ENCODE data around the gene GSG1L.

GSG1L gene

DNA sequence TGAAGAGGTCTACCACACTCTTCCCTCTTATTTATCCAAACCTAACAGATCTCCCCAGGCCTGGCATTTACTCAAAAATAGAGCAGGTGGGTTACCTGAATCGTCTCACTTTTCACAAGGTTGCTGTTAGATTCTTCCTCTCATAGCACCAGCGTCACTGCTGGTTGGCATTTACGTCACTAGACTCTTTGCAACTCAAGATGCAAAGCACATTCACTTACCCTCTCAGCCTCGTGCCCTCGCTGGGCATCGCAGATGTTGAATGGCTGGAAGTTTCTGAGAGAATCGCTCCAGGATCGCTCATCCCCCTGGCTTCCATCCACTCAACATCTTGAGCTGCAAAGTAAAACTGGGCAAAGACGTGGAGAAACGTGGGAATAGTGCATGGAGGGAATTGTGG is 21.9 kb downstream of the GSG1L start:
- TF ChIP-seq, protein P1, sequence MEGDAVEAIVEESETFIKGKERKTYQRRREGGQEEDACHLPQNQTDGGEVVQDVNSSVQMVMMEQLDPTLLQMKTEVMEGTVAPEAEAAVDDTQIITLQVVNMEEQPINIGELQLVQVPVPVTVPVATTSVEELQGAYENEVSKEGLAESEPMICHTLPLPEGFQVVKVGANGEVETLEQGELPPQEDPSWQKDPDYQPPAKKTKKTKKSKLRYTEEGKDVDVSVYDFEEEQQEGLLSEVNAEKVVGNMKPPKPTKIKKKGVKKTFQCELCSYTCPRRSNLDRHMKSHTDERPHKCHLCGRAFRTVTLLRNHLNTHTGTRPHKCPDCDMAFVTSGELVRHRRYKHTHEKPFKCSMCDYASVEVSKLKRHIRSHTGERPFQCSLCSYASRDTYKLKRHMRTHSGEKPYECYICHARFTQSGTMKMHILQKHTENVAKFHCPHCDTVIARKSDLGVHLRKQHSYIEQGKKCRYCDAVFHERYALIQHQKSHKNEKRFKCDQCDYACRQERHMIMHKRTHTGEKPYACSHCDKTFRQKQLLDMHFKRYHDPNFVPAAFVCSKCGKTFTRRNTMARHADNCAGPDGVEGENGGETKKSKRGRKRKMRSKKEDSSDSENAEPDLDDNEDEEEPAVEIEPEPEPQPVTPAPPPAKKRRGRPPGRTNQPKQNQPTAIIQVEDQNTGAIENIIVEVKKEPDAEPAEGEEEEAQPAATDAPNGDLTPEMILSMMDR (IDR thresholded peaks at IDR 0.05) = no peak
- no peak overlapping the region for H3K27ac ChIP-seq
- H3K4me3 ChIP-seq = no peak overlapping the region
- DNase-seq (ENCODE audit: low spot score) = no peak

DNA sequence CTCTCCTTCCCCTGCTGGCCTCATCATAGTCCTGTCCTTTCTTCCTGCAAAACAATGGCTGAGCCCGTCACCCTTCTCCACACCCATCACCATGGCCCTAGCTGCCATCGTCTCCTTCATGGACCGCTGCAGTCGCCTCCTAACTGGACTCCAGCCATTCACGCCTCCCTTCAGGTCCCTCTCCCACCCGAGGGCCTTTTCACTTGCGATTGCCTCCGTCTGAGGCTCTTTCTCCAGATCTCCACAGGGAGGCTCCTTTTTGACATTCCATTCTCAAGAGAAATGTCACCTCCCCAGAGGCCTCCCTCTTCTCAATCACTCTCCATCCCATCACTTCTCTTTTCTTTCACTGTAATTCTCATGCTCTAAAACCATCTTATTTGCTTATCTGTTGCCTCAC is 23.5 kb downstream of the GSG1L start:
- H3K4me3 ChIP-seq = no peak overlapping the region
- TF ChIP-seq, protein P1 (IDR thresholded peaks at IDR 0.05) = no peak
- no peak overlapping the region for H3K27ac ChIP-seq
- DNase-seq (ENCODE audit: low spot score) = no peak

DNA sequence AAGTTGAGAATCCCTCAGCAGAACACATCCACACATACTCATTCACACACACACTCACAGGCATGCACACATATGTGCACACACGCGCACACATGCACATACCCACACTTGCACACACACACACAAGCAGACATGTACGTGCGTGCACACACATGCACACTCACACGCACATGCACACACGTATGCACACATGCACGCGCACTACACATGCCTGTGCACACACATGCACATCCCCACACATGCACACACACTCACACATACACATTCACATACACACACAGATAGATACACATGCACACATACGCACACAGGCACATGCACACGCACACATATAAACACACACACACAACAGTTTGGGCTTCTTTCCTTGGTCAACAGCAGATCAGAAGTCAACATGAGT is 24.0 kb downstream of the GSG1L start:
- Histone ChIP-seq H3K4me3 (no peak overlapping the region), H3K27ac (no peak overlapping the region)
- TF ChIP-seq, protein P1 (IDR thresholded peaks at IDR 0.05) = no peak
- no peak for DNase-seq (ENCODE audit: low spot score)

DNA sequence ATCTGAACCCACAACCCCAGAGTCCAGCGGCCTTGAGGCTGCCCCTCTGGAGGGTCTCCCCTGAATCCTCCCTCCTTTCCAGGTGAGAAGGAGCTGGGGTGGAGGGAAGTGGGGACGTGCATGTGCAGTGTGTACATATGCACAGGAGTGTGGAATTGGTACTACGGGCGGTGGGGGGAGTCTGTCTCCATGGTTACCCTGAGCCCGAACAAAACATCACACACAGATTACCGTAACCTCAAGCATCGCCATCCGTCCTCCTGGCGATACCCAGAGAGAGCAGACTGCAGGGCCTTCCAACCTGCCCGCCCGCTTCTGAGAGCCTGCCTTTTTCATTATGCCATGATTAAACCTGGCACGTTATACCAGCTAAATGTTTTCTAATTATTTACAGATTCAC is 25.1 kb downstream of the GSG1L start:
- no peak for DNase-seq (ENCODE audit: low spot score)
- no peak overlapping the region for H3K27ac ChIP-seq
- no peak overlapping the region for H3K4me3 ChIP-seq
- TF ChIP-seq, protein P1 (IDR thresholded peaks at IDR 0.05) = no peak

DNA sequence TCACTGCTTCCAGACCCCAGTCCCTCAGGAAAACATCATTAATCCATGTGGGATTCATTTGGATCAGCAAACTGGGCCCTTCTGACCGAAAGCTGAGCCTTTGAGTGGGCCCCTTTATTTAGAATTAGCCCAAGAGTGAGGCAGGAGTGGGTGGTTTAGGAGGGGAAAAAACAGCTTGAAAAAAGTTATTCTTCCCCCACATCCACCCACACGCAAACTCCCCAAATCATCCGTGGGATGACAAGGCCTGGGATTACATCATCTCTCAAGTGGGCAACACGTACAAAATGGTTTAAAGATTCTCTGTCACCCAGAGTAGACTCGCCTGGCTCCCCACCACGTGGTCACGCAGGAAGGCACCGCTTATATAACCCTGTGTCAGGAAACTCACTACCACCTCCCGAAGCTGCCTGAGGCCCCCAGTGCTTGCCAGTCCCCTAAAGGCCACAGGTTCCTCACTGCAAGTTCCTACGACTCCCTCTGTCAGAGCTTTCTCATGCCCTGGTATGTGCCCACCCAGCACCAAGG is 27.6 kb downstream of the GSG1L start:
- Histone ChIP-seq H3K27ac (no peak overlapping the region), H3K4me3 (no peak overlapping the region)
- TF ChIP-seq, protein P1 (IDR thresholded peaks at IDR 0.05) = no peak
- DNase-seq (ENCODE audit: low spot score) = no peak

DNA sequence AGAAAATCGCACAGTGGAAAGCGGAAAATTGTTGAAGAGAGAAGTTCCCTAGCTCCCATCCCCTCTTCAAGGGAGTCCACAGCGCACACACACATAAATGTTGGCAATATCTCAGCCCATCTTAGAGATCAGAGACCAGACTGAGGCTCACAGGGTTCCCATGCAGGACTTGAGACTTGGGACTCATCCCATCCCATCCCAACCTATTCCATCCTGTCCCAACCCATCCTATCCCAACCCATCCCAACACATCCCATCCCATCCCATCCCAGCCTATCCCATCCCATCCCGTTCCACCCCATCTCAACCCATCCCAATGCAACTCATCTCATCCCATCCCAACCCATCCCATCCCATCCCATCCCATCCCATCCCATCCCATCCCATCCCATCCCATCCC is 29.6 kb downstream of the GSG1L start:
- DNase-seq (ENCODE audit: low spot score) = no peak

DNA sequence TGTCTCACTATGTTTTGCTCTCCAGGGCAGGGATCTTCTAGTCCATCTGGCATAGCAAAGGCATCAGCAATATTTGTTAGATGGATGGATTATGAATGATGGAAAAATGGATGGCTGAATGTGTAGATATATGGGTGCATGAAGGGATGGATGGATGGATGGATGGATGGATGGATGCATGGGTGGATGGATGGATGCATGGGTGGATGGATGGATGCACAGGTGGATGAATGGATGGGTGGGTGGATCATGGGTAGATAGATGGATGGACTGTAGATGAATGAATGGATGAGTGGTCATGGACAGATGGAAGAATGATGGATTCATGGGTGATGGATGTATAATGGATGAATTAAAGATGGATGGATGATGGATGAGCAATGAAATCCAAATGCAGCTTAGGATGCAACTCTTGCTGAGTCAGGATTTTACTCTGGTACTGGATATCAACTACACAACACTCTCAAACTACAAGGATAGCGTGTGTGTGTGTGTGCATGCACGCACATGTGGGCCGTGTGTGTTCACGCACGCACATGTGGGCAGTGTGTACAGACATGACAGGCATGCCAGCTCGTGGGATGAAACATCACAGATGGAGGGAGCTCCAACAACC is 34.0 kb downstream of the GSG1L start:
- Histone ChIP-seq H3K27ac (no peak overlapping the region), H3K4me3 (no peak overlapping the region)
- TF ChIP-seq, protein P1 (IDR thresholded peaks at IDR 0.05) = no peak
- DNase-seq (ENCODE audit: low spot score) = no peak

More for the DNA sequence above, 29.6 kb downstream of the GSG1L start:
- Histone ChIP-seq H3K4me3 (no peak overlapping the region), H3K27ac (no peak overlapping the region)
- TF ChIP-seq, protein P1 (IDR thresholded peaks at IDR 0.05) = no peak

Measured in coronary artery (tissue), 2 donors.